Epithelial cell of esophagus (primary cell): ENCODE measurements around the gene STK11IP.

ENCODE experiments used
- DNase-seq: peaks from one replicate; pipeline ENCODE4 v3.0.0; 2010; ENCODE audit warnings: low read depth
- H3K4me3 ChIP-seq: 2 replicates; pipeline ENCODE4 v1.5.1; 2011; ENCODE audit warnings: mild to moderate bottlenecking, low read length, control low read depth
- CTCF ChIP-seq: IDR thresholded peaks from 2 replicates; pipeline ENCODE4 v1.5.1; 2011; ENCODE audit warnings: low read depth, mild to moderate bottlenecking, low read length, control low read depth, inconsistent platforms; ENCODE audit not compliant: insufficient read depth; ENCODE audit errors: missing control alignments

STK11IP gene

GRCh38 chr2:219632760-219633105, 35.1 kb downstream of the STK11IP start:
- no peak for DNase-seq
- H3K4me3 ChIP-seq = no peak overlapping the region
- TF ChIP-seq CTCF = no peak

- TF ChIP-seq CTCF = no peak
- H3K4me3 ChIP-seq = no peak overlapping the region
- DNase-seq = no peak
Observed at GRCh38 chr2:219633276-219634065, 35.8 kb downstream of the STK11IP start.

GRCh38 chr2:219634171-219634940, 36.7 kb downstream of the STK11IP start:
- no peak for TF ChIP-seq CTCF
- no peak for DNase-seq
- no peak overlapping the region for H3K4me3 ChIP-seq

GRCh38 chr2:219634951-219635751, 37.5 kb downstream of the STK11IP start:
- H3K4me3 ChIP-seq = no peak overlapping the region
- no peak for DNase-seq
- TF ChIP-seq CTCF = no peak

- no peak for TF ChIP-seq CTCF
- H3K4me3 ChIP-seq = no peak overlapping the region
- DNase-seq = no peak
Observed at GRCh38 chr2:219636144-219636915, 38.7 kb downstream of the STK11IP start.
